GM12864 (cell line): ENCODE data around the gene NACAD.
"Not testable (repeated sequence)": the region's sequence is repeated elsewhere in the genome, so short reads cannot be mapped to it uniquely, and the experiment has no call there.

Experiments used
- DNase-seq: peaks from one replicate; pipeline ENCODE4 v3.0.0-alpha.2; 2011; ENCODE audit warnings: low read depth
- H3K4me3 ChIP-seq: 2 replicates; pipeline ENCODE4 v1.5.1; 2011; ENCODE audit warnings: mild to moderate bottlenecking, low read depth, low read length, control low read depth
- TF ChIP-seq, protein P1 (sequence below): IDR thresholded peaks from 2 replicates; pipeline ENCODE4 v1.5.1; 2011; ENCODE audit warnings: low read depth, mild to moderate bottlenecking, moderate library complexity, low read length, control low read depth, inconsistent platforms; ENCODE audit errors: missing control alignments

NACAD gene

DNA sequence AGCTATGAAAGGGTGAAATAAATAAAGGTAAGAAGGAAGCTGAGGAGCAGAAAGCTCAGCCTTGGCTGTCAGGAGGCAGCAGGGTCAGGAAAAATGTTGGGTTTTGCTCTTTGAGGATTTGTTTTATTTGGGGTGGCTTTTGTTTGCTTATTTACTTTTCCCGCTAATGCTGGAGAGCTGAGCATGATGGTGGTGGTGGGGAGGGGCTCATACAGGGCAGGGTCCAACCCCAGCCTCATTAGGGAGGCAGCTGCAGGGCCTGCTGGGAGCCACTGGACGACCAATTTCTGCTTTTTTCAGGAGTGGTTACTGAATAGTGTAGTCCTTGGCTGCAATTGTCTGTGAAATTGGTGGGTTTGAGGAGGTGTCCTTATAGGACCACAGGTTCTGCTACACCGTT lies 52.5 kb downstream of the NACAD start:
- TF ChIP-seq, protein P1, sequence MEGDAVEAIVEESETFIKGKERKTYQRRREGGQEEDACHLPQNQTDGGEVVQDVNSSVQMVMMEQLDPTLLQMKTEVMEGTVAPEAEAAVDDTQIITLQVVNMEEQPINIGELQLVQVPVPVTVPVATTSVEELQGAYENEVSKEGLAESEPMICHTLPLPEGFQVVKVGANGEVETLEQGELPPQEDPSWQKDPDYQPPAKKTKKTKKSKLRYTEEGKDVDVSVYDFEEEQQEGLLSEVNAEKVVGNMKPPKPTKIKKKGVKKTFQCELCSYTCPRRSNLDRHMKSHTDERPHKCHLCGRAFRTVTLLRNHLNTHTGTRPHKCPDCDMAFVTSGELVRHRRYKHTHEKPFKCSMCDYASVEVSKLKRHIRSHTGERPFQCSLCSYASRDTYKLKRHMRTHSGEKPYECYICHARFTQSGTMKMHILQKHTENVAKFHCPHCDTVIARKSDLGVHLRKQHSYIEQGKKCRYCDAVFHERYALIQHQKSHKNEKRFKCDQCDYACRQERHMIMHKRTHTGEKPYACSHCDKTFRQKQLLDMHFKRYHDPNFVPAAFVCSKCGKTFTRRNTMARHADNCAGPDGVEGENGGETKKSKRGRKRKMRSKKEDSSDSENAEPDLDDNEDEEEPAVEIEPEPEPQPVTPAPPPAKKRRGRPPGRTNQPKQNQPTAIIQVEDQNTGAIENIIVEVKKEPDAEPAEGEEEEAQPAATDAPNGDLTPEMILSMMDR: no peak
- no peak for DNase-seq
- H3K4me3 ChIP-seq: no peak overlapping the region

DNA sequence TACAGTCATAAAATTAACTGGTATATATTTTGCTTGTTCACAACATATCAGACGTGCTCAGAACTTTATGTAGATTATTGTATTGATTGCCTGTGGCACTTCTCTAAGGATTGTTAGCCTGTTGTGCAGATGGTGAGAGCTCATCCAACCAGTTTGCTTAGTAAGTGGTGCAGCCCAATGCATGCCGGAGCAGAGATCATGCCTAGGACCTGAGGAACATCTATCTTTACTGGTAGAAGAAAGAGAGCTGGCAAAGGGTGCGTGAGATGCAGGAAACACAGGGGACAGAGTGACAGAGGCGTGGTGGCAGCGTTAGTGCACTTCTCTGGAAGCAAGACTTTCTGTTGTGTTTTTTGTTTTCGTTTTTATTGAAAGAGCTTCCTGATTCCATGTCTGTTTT lies 52.9 kb downstream of the NACAD start:
- TF ChIP-seq, protein P1: no peak
- no peak overlapping the region for H3K4me3 ChIP-seq
- no peak for DNase-seq

DNA sequence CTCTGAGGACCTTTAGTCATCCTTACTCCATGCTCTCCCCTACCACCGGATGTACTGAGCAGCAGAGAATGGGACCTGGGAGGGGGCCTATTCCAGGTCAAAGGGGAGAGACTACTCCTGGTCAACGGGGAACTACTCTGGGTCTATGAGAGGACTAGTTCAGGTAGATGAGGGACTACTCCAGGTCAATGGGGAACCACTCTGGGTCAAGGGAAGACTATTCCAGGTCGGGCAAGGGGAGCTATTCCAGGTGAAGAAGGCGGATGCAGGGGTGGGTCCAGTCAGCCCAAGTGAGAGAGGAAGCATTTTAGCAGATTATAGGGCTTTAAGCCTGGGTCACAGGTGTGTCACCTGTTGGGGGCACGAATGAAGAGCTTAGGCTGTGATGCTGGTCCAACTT lies 53.4 kb downstream of the NACAD start:
- TF ChIP-seq, protein P1: no peak
- no peak for DNase-seq
- no peak overlapping the region for H3K4me3 ChIP-seq

- DNase-seq, H3K4me3 ChIP-seq: not testable (repeated sequence)
Observed at GRCh38 chr7:45034710-45035109, 54.1 kb downstream of the NACAD start.

DNA sequence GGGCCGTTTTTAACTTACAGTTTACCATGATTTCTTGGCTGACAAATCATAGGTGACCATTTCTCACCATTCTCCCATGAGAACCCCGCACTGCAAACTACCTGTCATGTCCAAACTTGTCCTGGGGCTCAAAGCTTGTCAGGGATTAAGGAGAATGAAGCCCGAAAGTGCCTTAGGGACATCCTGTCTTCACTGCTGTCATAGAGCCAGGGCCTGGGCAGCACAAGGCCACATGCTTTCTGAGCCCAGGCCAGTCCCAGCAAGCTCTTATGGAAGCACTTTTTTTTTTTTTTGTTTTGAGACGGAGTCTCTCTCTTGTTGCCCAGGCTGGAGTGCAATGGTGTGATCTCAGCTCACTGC lies 54.9 kb downstream of the NACAD start:
- no peak overlapping the region for H3K4me3 ChIP-seq
- DNase-seq: no peak

GRCh38 chr7:45033261-45033930 lies 55.4 kb downstream of the NACAD start:
- no peak overlapping the region for H3K4me3 ChIP-seq
- DNase-seq: no peak
- TF ChIP-seq, protein P1: no peak

More for the DNA sequence above, 54.9 kb downstream of the NACAD start:
- TF ChIP-seq, protein P1: no peak

- no peak overlapping the region for H3K4me3 ChIP-seq
- TF ChIP-seq, protein P1: no peak
- no peak for DNase-seq
Observed at GRCh38 chr7:45032421-45032820, 56.3 kb downstream of the NACAD start.

- H3K4me3 ChIP-seq: no peak overlapping the region
- TF ChIP-seq, protein P1: no peak
- no peak for DNase-seq
Observed at GRCh38 chr7:45031829-45032228, 56.9 kb downstream of the NACAD start.
